Testis (tissue), 2 donors: ENCODE measurements around the gene ASCC1.

ENCODE experiments used
- CTCF ChIP-seq, 3 experiments: fragments of 450-650 bp in 2 of 3; fragments of 200-600 bp in 1 of 3; sonication (generic) in 1 of 3; IDR thresholded peaks; one replicate each; pipeline ENCODE4 v1.5.1; 2016 to 2019; ENCODE audit warnings: antibody characterized with exemption in 3 of 3, mild to moderate bottlenecking in 2 of 3, moderate library complexity in 1 of 3
- POLR2A ChIP-seq: fragments of 450-650 bp; IDR thresholded peaks from one replicate; pipeline ENCODE4 v1.6.1; 2017; ENCODE audit warnings: antibody characterized with exemption, mild to moderate bottlenecking, moderate library complexity

- TF ChIP-seq CTCF (IDR thresholded peaks at IDR 0.05) (no peak), POLR2A (no peak)
Observed at GRCh38 chr10:72228318-72228751, 12.3 kb upstream of the ASCC1 start.
